Activated T-cell treated with anti-CD3 and anti-CD28 coated beads, Interleukin-2, amount 50 U/mL, for 4 hours (primary cell): ENCODE results near the gene GJA9. TPM values are rescaled to one million over a fixed set of nuclear protein-coding genes. Genes with fewer than 3 reads are reported as not detected.

Experiments used
- ATAC-seq, 2 donors: fragments of 200-7000 bp; cut with Tn5 transposase; one replicate each; pipeline ENCODE4 v1.10.0; 2021
- DNase-seq: peaks from one replicate; pipeline ENCODE4 v3.0.0-alpha.2; 2020
- H3K27me3 Mint-ChIP-seq: one replicate; pipeline ENCODE4 v1.8.0; 2021; ENCODE audit warnings: low read depth, mixed read lengths
- H3K36me3 Mint-ChIP-seq: one replicate; pipeline ENCODE4 v1.8.0; 2022; ENCODE audit warnings: mixed read lengths; ENCODE audit not compliant: insufficient read depth
- H3K4me1 Mint-ChIP-seq: one replicate; pipeline ENCODE4 v1.8.0; 2021; ENCODE audit warnings: low read depth, mixed read lengths
- H3K4me3 Mint-ChIP-seq: one replicate; pipeline ENCODE4 v1.8.0; 2021; ENCODE audit warnings: mild to moderate bottlenecking, moderate library complexity, mixed read lengths
- H3K9me3 Mint-ChIP-seq: one replicate; pipeline ENCODE4 v1.8.0; 2021; ENCODE audit warnings: mixed read lengths
- total RNA-seq, 3 donors: library from RNA; stranded (reverse); gene quantifications; one replicate each; pipeline ENCODE4 v1.2.1, GENCODE V29; 2021

GJA9 gene
- total RNA-seq, 3 donors from 2014 or later, result not detected

- H3K27me3 Mint-ChIP-seq, result no peaks in the 10 kb centered on the region
- no peak overlapping the region for H3K4me3 Mint-ChIP-seq
- ATAC-seq (no peak), DNase-seq (no peak)
- no peaks in the 10 kb centered on the region for H3K4me1 Mint-ChIP-seq
- H3K9me3 Mint-ChIP-seq, result no peaks in the 10 kb centered on the region
- no peaks in the 10 kb centered on the region for H3K36me3 Mint-ChIP-seq
Observed at GRCh38 chr1:38896169-38896568, 14.8 kb upstream of the GJA9 start.

GRCh38 chr1:38892976-38893375 is 11.6 kb upstream of the GJA9 start:
- H3K4me1 Mint-ChIP-seq, result no peaks in the 10 kb centered on the region
- no peaks in the 10 kb centered on the region for H3K36me3 Mint-ChIP-seq
- H3K4me3 Mint-ChIP-seq, result no peak overlapping the region
- H3K27me3 Mint-ChIP-seq, result no peaks in the 10 kb centered on the region
- DNase-seq (no peak), ATAC-seq (no peak)
- no peaks in the 10 kb centered on the region for H3K9me3 Mint-ChIP-seq

- no peaks in the 10 kb centered on the region for H3K36me3 Mint-ChIP-seq
- DNase-seq, result no peak
Observed at GRCh38 chr1:38891753-38892152, 10.4 kb upstream of the GJA9 start.

GRCh38 chr1:38889589-38889988 is 8.2 kb upstream of the GJA9 start:
- Mint-ChIP-seq H3K36me3 (no peaks in the 10 kb centered on the region), H3K9me3 (no peaks in the 10 kb centered on the region)

More at GRCh38 chr1:38891753-38892152, 10.4 kb upstream of the GJA9 start:
- Mint-ChIP-seq H3K4me3 (no peak overlapping the region), H3K9me3 (no peaks in the 10 kb centered on the region), H3K4me1 (no peaks in the 10 kb centered on the region), H3K27me3 (no peaks in the 10 kb centered on the region)
- ATAC-seq, result no peak

GRCh38 chr1:38888423-38889333 is 7.3 kb upstream of the GJA9 start:
- no peaks in the 10 kb centered on the region for H3K4me1 Mint-ChIP-seq
- H3K9me3 Mint-ChIP-seq, result no peaks in the 10 kb centered on the region
- H3K27me3 Mint-ChIP-seq, result no peaks in the 10 kb centered on the region
- DNase-seq (no peak), ATAC-seq (no peak)
- no peaks in the 10 kb centered on the region for H3K36me3 Mint-ChIP-seq
- H3K4me3 Mint-ChIP-seq, result no peak overlapping the region

More at GRCh38 chr1:38889589-38889988, 8.2 kb upstream of the GJA9 start:
- DNase-seq (no peak), ATAC-seq (no peak)
- Mint-ChIP-seq H3K27me3 (no peaks in the 10 kb centered on the region), H3K4me3 (no peak overlapping the region), H3K4me1 (no peaks in the 10 kb centered on the region)

GRCh38 chr1:38885092-38885491 is 3.7 kb upstream of the GJA9 start:
- Mint-ChIP-seq H3K4me3 (no peak overlapping the region), H3K4me1 (no peaks in the 10 kb centered on the region), H3K9me3 (no peaks in the 10 kb centered on the region), H3K27me3 (no peaks in the 10 kb centered on the region), H3K36me3 (no peaks in the 10 kb centered on the region)
- ATAC-seq, result no peak
- DNase-seq, result no peak

GRCh38 chr1:38875811-38876210 is 5.6 kb downstream of the GJA9 start:
- ATAC-seq (no peak), DNase-seq (no peak)
- H3K9me3 Mint-ChIP-seq, result no peaks in the 10 kb centered on the region
- no peaks in the 10 kb centered on the region for H3K27me3 Mint-ChIP-seq
- no peaks in the 10 kb centered on the region for H3K36me3 Mint-ChIP-seq
- no peak overlapping the region for H3K4me3 Mint-ChIP-seq
- H3K4me1 Mint-ChIP-seq, result peaks cover 24% of the 10 kb centered on the region

GRCh38 chr1:38873027-38873969 is 8.1 kb downstream of the GJA9 start, which contains the start of gene MYCBP:
Gene MYCBP (minus strand): TSS chr1:38873348. CDS start chr1:38873305, 43 bp downstream.
- Mint-ChIP-seq H3K4me1 (peaks cover 27% of the 10 kb centered on the region), H3K9me3 (no peaks in the 10 kb centered on the region), H3K4me3 (peak within 1 kb of the TSS; percentile 91), H3K36me3 (peaks cover 2% of the 10 kb centered on the region), H3K27me3 (no peaks in the 10 kb centered on the region)
- DNase-seq (peak; percentile 95), ATAC-seq (peak; percentile 99 to 100)

- Mint-ChIP-seq H3K4me3 (peak overlapping the region; percentile 91), H3K27me3 (no peaks in the 10 kb centered on the region), H3K9me3 (no peaks in the 10 kb centered on the region), H3K36me3 (peaks cover 7% of the 10 kb centered on the region), H3K4me1 (peaks cover 30% of the 10 kb centered on the region)
- ATAC-seq (peak; percentile 30 to 47), DNase-seq (peak; percentile 16)
Observed at GRCh38 chr1:38872401-38873026, 8.9 kb downstream of the GJA9 start.

- H3K27me3 Mint-ChIP-seq, result no peaks in the 10 kb centered on the region
- DNase-seq (no peak), ATAC-seq (no peak)
- peaks cover 30% of the 10 kb centered on the region for H3K4me1 Mint-ChIP-seq
- no peaks in the 10 kb centered on the region for H3K9me3 Mint-ChIP-seq
- peaks cover 9% of the 10 kb centered on the region for H3K36me3 Mint-ChIP-seq
- H3K4me3 Mint-ChIP-seq, result peak overlapping the region; percentile 20
Observed at GRCh38 chr1:38870996-38871395, 10.4 kb downstream of the GJA9 start.

GRCh38 chr1:38867208-38867607 is 14.2 kb downstream of the GJA9 start:
- H3K36me3 Mint-ChIP-seq, result peaks cover 16% of the 10 kb centered on the region
- H3K4me3 Mint-ChIP-seq, result no peak overlapping the region
- peaks cover 30% of the 10 kb centered on the region for H3K4me1 Mint-ChIP-seq
- ATAC-seq (no peak), DNase-seq (no peak)
- no peaks in the 10 kb centered on the region for H3K9me3 Mint-ChIP-seq
- H3K27me3 Mint-ChIP-seq, result no peaks in the 10 kb centered on the region

- no peaks in the 10 kb centered on the region for H3K9me3 Mint-ChIP-seq
- H3K4me1 Mint-ChIP-seq, result peaks cover 34% of the 10 kb centered on the region
- no peak for DNase-seq
- H3K4me3 Mint-ChIP-seq, result no peak overlapping the region
- H3K36me3 Mint-ChIP-seq, result peaks cover 16% of the 10 kb centered on the region
- ATAC-seq, result peak in 1 of 2 donors; percentile 25
- no peaks in the 10 kb centered on the region for H3K27me3 Mint-ChIP-seq
Observed at GRCh38 chr1:38865112-38865715, 16.2 kb downstream of the GJA9 start.

- no peaks in the 10 kb centered on the region for H3K9me3 Mint-ChIP-seq
- H3K4me1 Mint-ChIP-seq, result peaks cover 53% of the 10 kb centered on the region
- DNase-seq (no peak), ATAC-seq (no peak)
- H3K27me3 Mint-ChIP-seq, result no peaks in the 10 kb centered on the region
- H3K4me3 Mint-ChIP-seq, result peak overlapping the region; percentile 92
- peaks cover 15% of the 10 kb centered on the region for H3K36me3 Mint-ChIP-seq
Observed at GRCh38 chr1:38860454-38860795, 21.0 kb downstream of the GJA9 start.
